Activated CD4-positive, alpha-beta T cell treated with anti-CD3 and anti-CD28 coated beads, Interleukin-2, amount 50 U/mL, for 24 hours (primary cell): ENCODE measurements around the gene SORCS2.

Experiments used
- DNase-seq, 2 donors: peaks; one replicate each; pipeline ENCODE4 v3.0.0-alpha.2; 2020; ENCODE audit warnings: low read depth in 1 of 2, low spot score in 1 of 2

The SORCS2 gene

GRCh38 chr4:7299908-7300710 lies 107.8 kb downstream of the SORCS2 start:
- DNase-seq: no peak

- DNase-seq: no peak
These were observed 108.4 kb downstream of the SORCS2 start for GRCh38 chr4:7300711-7301095.

GRCh38 chr4:7301126-7301785 lies 108.9 kb downstream of the SORCS2 start:
- no peak for DNase-seq

- DNase-seq: no peak
These were observed 109.7 kb downstream of the SORCS2 start for GRCh38 chr4:7301846-7302630.

GRCh38 chr4:7302781-7303404 lies 110.6 kb downstream of the SORCS2 start:
- no peak for DNase-seq

- no peak for DNase-seq
These were observed 111.2 kb downstream of the SORCS2 start for GRCh38 chr4:7303561-7303960.

GRCh38 chr4:7304436-7304835 lies 112.1 kb downstream of the SORCS2 start:
- no peak for DNase-seq

GRCh38 chr4:7306021-7306965 lies 114.0 kb downstream of the SORCS2 start:
- no peak for DNase-seq

- DNase-seq: no peak
These were observed 114.6 kb downstream of the SORCS2 start for GRCh38 chr4:7306986-7307385.

GRCh38 chr4:7307394-7308099 lies 115.2 kb downstream of the SORCS2 start:
- DNase-seq: no peak

- DNase-seq: no peak
These were observed 116.8 kb downstream of the SORCS2 start for GRCh38 chr4:7309181-7309580.

GRCh38 chr4:7309636-7310390 lies 117.5 kb downstream of the SORCS2 start:
- no peak for DNase-seq

GRCh38 chr4:7310451-7310850 lies 118.1 kb downstream of the SORCS2 start:
- DNase-seq: no peak

GRCh38 chr4:7311205-7311604 lies 118.9 kb downstream of the SORCS2 start:
- no peak for DNase-seq

- no peak for DNase-seq
These were observed 120.4 kb downstream of the SORCS2 start for GRCh38 chr4:7312691-7313090.

GRCh38 chr4:7313347-7313811 lies 121.0 kb downstream of the SORCS2 start:
- DNase-seq: no peak

- DNase-seq: no peak
These were observed 121.7 kb downstream of the SORCS2 start for GRCh38 chr4:7313991-7314390.

GRCh38 chr4:7315286-7315685 lies 122.9 kb downstream of the SORCS2 start:
- no peak for DNase-seq

- no peak for DNase-seq
These were observed 123.6 kb downstream of the SORCS2 start for GRCh38 chr4:7315935-7316334.
